HG02763 (cell line): ENCODE data around the gene CABP4.
"Not testable (repeated sequence)": the region's sequence is repeated elsewhere in the genome, so short reads cannot be mapped to it uniquely, and the experiment has no call there.

Source experiments
- ATAC-seq: cut with Tn5 transposase; IDR thresholded peaks from one replicate; pipeline ENCODE4 v1.9.1; 2021; ENCODE audit warnings: mild to moderate bottlenecking, moderate library complexity; ENCODE audit not compliant: unreplicated experiment

The CABP4 gene

GRCh38 chr11:67476692-67477091, 21.5 kb downstream of the CABP4 start:
- not testable (repeated sequence) for ATAC-seq

GRCh38 chr11:67477344-67478050, 22.3 kb downstream of the CABP4 start:
- not testable (repeated sequence) for ATAC-seq

GRCh38 chr11:67482275-67482826, 27.2 kb downstream of the CABP4 start:
- no peak for ATAC-seq

- ATAC-seq: peak; percentile 64
These were observed 28.0 kb downstream of the CABP4 start, which contains the start of gene AIP for GRCh38 chr11:67482827-67483798. Gene AIP, plus strand, starts transcription at chr11:67483026. Its CDS starts 133 bp downstream, at chr11:67483159.

- no peak for ATAC-seq
These were observed 28.9 kb downstream of the CABP4 start for GRCh38 chr11:67483831-67484665.

GRCh38 chr11:67484847-67485311, 29.7 kb downstream of the CABP4 start:
- no peak for ATAC-seq

- not testable (repeated sequence) for ATAC-seq
These were observed 30.8 kb downstream of the CABP4 start for GRCh38 chr11:67485873-67486361.

GRCh38 chr11:67486481-67487195, 31.5 kb downstream of the CABP4 start:
- peak; percentile 35 for ATAC-seq

GRCh38 chr11:67489203-67489884, 34.2 kb downstream of the CABP4 start:
- no peak for ATAC-seq

- no peak for ATAC-seq
These were observed 35.0 kb downstream of the CABP4 start for GRCh38 chr11:67489885-67490726.

GRCh38 chr11:67490727-67491065, 35.5 kb downstream of the CABP4 start:
- no peak for ATAC-seq

GRCh38 chr11:67491276-67492068, 36.3 kb downstream of the CABP4 start:
- no peak for ATAC-seq

- ATAC-seq: no peak
These were observed 37.0 kb downstream of the CABP4 start for GRCh38 chr11:67492069-67492727.

GRCh38 chr11:67492801-67493547, 37.8 kb downstream of the CABP4 start:
- no peak for ATAC-seq

GRCh38 chr11:67493548-67494370, 38.6 kb downstream of the CABP4 start:
- ATAC-seq: no peak
